ENCODE measurements around the gene PCED1B. TPM values are rescaled to one million over a fixed set of nuclear protein-coding genes. Genes with fewer than 3 reads are reported as not detected.

Gene PCED1B
- total RNA-seq, 2 donors from 2014 or later, result 2.5 to 7.0 TPM

- no peak overlapping the region for H3K27ac ChIP-seq (ENCODE audit: low read depth, low read length)
- H3K9me3 Mint-ChIP-seq, result no peaks in the 10 kb centered on the region
- no peaks in the 10 kb centered on the region for H3K36me3 ChIP-seq (ENCODE audit: control insufficient read depth, insufficient read depth, low read length)
- 90% methylated on average over 3 of the region's 3 CpGs for WGBS, 2 experiments (ENCODE audit: insufficient coverage in 1 of 2, insufficient read length in 1 of 2)
- no peak overlapping the region for H3K4me3 Mint-ChIP-seq
- H3K9ac ChIP-seq (ENCODE audit: extremely low read depth, low read length, poor library complexity, severe bottlenecking), result no peak overlapping the region
- H3K36me3 Mint-ChIP-seq (ENCODE audit: low read depth), result no peaks in the 10 kb centered on the region
- H3K27me3 ChIP-seq (ENCODE audit: control insufficient read depth, insufficient read depth, low read length, poor library complexity, severe bottlenecking), result no peaks in the 10 kb centered on the region
- no peak overlapping the region for H3K4me3 ChIP-seq (ENCODE audit: low read length)
- TF ChIP-seq CTCF (conservative IDR thresholded peaks at IDR 0.05), result no peak
- no peak for DNase-seq
- H3K4me1 Mint-ChIP-seq, result peaks cover 35% of the 10 kb centered on the region
- no peaks in the 10 kb centered on the region for H3K4me1 ChIP-seq (ENCODE audit: control insufficient read depth, insufficient read depth, low read length)
- no peaks in the 10 kb centered on the region for H3K27me3 Mint-ChIP-seq (ENCODE audit: insufficient read depth)
- no peak overlapping the region for H3K27ac Mint-ChIP-seq
- no peaks in the 10 kb centered on the region for H3K9me3 ChIP-seq (ENCODE audit: control insufficient read depth, low read length)
Measured at GRCh38 chr12:47219243-47219642, 139.8 kb downstream of the PCED1B start.

- Histone ChIP-seq H3K27ac (ENCODE audit: low read depth, low read length) (no peak overlapping the region), H3K36me3 (ENCODE audit: control insufficient read depth, insufficient read depth, low read length) (no peaks in the 10 kb centered on the region), H3K9ac (ENCODE audit: extremely low read depth, low read length, poor library complexity, severe bottlenecking) (no peak overlapping the region), H3K4me1 (ENCODE audit: control insufficient read depth, insufficient read depth, low read length) (no peaks in the 10 kb centered on the region), H3K4me3 (ENCODE audit: low read length) (no peak overlapping the region), H3K27me3 (ENCODE audit: control insufficient read depth, insufficient read depth, low read length, poor library complexity, severe bottlenecking) (no peaks in the 10 kb centered on the region), H3K9me3 (ENCODE audit: control insufficient read depth, low read length) (no peaks in the 10 kb centered on the region)
- DNase-seq, result no peak
- no peak overlapping the region for H3K4me3 Mint-ChIP-seq
- no peak for TF ChIP-seq CTCF (conservative IDR thresholded peaks at IDR 0.05)
- no peaks in the 10 kb centered on the region for H3K9me3 Mint-ChIP-seq
- no peak overlapping the region for H3K27ac Mint-ChIP-seq
- no peaks in the 10 kb centered on the region for H3K36me3 Mint-ChIP-seq (ENCODE audit: low read depth)
- 93 to 100% methylated on average over 2 of the region's 2 CpGs for WGBS, 2 experiments (ENCODE audit: insufficient coverage in 1 of 2, insufficient read length in 1 of 2)
- peaks cover 42% of the 10 kb centered on the region for H3K4me1 Mint-ChIP-seq
- H3K27me3 Mint-ChIP-seq (ENCODE audit: insufficient read depth), result no peaks in the 10 kb centered on the region
Measured at GRCh38 chr12:47221256-47222023, 142.0 kb downstream of the PCED1B start.

GRCh38 chr12:47222520-47223030, 143.2 kb downstream of the PCED1B start:
- no peaks in the 10 kb centered on the region for H3K27me3 Mint-ChIP-seq (ENCODE audit: insufficient read depth)
- H3K27ac Mint-ChIP-seq, result peak overlapping the region; percentile 94
- Histone ChIP-seq H3K27me3 (ENCODE audit: control insufficient read depth, insufficient read depth, low read length, poor library complexity, severe bottlenecking) (no peaks in the 10 kb centered on the region), H3K4me1 (ENCODE audit: control insufficient read depth, insufficient read depth, low read length) (no peaks in the 10 kb centered on the region), H3K27ac (ENCODE audit: low read depth, low read length) (peak overlapping the region; percentile 55), H3K9ac (ENCODE audit: extremely low read depth, low read length, poor library complexity, severe bottlenecking) (no peak overlapping the region), H3K36me3 (ENCODE audit: control insufficient read depth, insufficient read depth, low read length) (no peaks in the 10 kb centered on the region), H3K4me3 (ENCODE audit: low read length) (peak overlapping the region; percentile 61), H3K9me3 (ENCODE audit: control insufficient read depth, low read length) (no peaks in the 10 kb centered on the region)
- no peak for TF ChIP-seq CTCF (conservative IDR thresholded peaks at IDR 0.05)
- no peaks in the 10 kb centered on the region for H3K9me3 Mint-ChIP-seq
- peak; percentile 72 for DNase-seq
- peaks cover 41% of the 10 kb centered on the region for H3K4me1 Mint-ChIP-seq
- no peaks in the 10 kb centered on the region for H3K36me3 Mint-ChIP-seq (ENCODE audit: low read depth)
- peak overlapping the region; percentile 39 for H3K4me3 Mint-ChIP-seq
- 39 to 43% methylated on average over 3 of the region's 3 CpGs for WGBS, 2 experiments (ENCODE audit: insufficient coverage in 1 of 2, insufficient read length in 1 of 2)

Measured in endodermal cell (in vitro differentiated cells).